ENCODE measurements around the gene NEDD4. TPM values are rescaled to one million over a fixed set of nuclear protein-coding genes. Genes with fewer than 3 reads are reported as not detected.

The NEDD4 gene
- total and polyA plus RNA-seq, 3 donors from 2014 or later = 3.7 to 8.3 (median 6.4) TPM

DNA sequence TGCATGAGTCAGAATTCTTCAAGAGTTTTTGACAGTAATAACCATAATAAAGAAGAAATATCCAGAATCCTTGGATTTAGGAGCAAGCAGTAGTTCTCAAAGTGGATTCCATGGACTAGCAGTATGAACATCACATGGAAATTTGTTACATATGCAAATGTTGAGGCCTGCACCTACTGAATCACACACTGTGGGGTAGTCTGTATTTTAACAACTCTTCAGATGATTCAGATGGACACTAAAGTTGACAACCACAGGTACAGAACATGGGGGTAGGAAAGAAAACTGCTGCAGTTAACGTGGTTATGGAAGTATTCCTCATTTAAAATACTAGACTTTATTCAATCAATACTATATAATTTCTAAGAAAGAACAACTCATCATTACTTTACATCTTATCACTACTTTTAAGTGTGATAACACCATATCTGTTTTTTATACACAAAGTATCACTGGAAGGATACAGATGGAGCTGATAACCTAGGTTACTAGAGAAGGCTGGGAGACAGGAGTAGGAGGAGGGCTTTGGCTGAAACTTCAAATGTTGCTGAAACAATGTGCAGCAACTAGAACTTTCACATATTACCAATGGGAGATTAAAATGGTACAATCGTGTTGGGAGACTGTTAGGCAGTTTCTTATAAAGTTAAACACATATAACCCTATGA lies 11.7 kb downstream of the NEDD4 start:
- Histone ChIP-seq H3K27me3 (no peaks in the 10 kb centered on the region), H3K4me1 (no peaks in the 10 kb centered on the region), H3K4me3 (no peak overlapping the region), H3K36me3 (ENCODE audit: low read depth, missing control alignments) (no peaks in the 10 kb centered on the region), H3K27ac (no peak overlapping the region), H3K9me3 (no peaks in the 10 kb centered on the region)
- intact Hi-C loops (cut with DNase I; ENCODE audit: low total_unique reads) = no loop called here
- DNase-seq = no peak
- TF ChIP-seq POLR2A (IDR thresholded peaks at IDR 0.05) = no peak
- whole genome bisulfite sequencing, 2 donors = 82 to 87% methylated on average over 2 of the region's 2 CpGs

- H3K9me3 ChIP-seq = no peaks in the 10 kb centered on the region
- TF ChIP-seq, protein P1, sequence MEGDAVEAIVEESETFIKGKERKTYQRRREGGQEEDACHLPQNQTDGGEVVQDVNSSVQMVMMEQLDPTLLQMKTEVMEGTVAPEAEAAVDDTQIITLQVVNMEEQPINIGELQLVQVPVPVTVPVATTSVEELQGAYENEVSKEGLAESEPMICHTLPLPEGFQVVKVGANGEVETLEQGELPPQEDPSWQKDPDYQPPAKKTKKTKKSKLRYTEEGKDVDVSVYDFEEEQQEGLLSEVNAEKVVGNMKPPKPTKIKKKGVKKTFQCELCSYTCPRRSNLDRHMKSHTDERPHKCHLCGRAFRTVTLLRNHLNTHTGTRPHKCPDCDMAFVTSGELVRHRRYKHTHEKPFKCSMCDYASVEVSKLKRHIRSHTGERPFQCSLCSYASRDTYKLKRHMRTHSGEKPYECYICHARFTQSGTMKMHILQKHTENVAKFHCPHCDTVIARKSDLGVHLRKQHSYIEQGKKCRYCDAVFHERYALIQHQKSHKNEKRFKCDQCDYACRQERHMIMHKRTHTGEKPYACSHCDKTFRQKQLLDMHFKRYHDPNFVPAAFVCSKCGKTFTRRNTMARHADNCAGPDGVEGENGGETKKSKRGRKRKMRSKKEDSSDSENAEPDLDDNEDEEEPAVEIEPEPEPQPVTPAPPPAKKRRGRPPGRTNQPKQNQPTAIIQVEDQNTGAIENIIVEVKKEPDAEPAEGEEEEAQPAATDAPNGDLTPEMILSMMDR (IDR thresholded peaks at IDR 0.05) = no peak
- no peak for TF ChIP-seq POLR2A (IDR thresholded peaks at IDR 0.05)
- H3K27ac ChIP-seq = no peak overlapping the region
- no peaks in the 10 kb centered on the region for H3K4me1 ChIP-seq
- DNase-seq = no peak
- WGBS, 2 donors = 94 to 95% methylated on average over 4 of the region's 4 CpGs
- no peaks in the 10 kb centered on the region for H3K36me3 ChIP-seq (ENCODE audit: low read depth, missing control alignments)
- no peaks in the 10 kb centered on the region for H3K27me3 ChIP-seq
- intact Hi-C loops (cut with DNase I; ENCODE audit: low total_unique reads) = no loop called here
- H3K4me3 ChIP-seq = no peak overlapping the region
Observed at GRCh38 chr15:55980511-55980910, 12.9 kb downstream of the NEDD4 start.

DNA sequence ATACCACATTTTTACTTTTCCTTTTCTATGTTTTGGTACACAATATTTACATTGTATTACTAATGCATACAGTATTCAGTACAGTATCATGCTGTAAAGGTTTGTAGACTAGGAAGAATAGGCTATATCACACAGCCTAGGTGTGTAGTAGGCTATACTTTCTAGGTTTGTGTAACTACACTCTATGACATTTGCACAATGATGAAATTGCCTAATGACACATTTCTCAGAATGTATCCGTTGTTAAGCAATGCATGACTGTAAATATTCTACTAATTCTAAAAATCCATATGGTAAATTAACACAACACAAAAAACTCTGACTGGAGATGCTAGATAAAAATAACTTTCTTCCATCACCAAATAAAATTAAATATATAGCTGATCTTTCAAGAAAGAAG lies 16.2 kb downstream of the NEDD4 start:
- Histone ChIP-seq H3K36me3 (ENCODE audit: low read depth, missing control alignments) (no peaks in the 10 kb centered on the region), H3K9me3 (no peaks in the 10 kb centered on the region), H3K4me3 (no peak overlapping the region), H3K4me1 (no peaks in the 10 kb centered on the region), H3K27me3 (no peaks in the 10 kb centered on the region), H3K27ac (no peak overlapping the region)
- no peak for TF ChIP-seq POLR2A (IDR thresholded peaks at IDR 0.05)
- TF ChIP-seq, protein P1 (IDR thresholded peaks at IDR 0.05) = no peak
- DNase-seq = no peak
- intact Hi-C loops (cut with DNase I; ENCODE audit: low total_unique reads) = no loop called here
- 91 to 97% methylated on average over 1 of the region's 1 CpG for WGBS, 2 donors

DNA sequence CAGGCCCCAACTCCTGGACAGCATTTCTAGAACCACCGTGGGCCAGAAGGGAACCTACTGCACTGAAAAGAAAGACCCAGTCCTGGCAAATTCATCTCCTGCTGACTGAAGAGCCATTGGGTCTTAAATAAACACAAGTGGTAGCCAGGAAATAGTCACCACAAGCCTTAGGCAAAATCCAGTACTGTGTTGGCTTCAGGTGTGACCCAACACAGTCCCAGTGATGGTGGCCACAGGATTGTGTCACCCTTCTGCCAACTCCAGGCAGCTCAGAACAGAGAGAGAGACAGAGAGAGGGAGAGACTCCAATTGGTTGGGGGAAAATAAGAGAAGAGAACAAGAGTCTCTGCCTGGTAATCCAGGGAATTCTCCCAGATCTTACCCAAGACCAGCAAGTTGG lies 23.1 kb downstream of the NEDD4 start:
- WGBS, 2 donors = 100% methylated on average over 1 of the region's 1 CpG
- Histone ChIP-seq H3K9me3 (no peaks in the 10 kb centered on the region), H3K36me3 (ENCODE audit: low read depth, missing control alignments) (no peaks in the 10 kb centered on the region), H3K27ac (no peak overlapping the region), H3K4me3 (no peak overlapping the region), H3K27me3 (no peaks in the 10 kb centered on the region), H3K4me1 (no peaks in the 10 kb centered on the region)
- no peak for DNase-seq
- TF ChIP-seq POLR2A (IDR thresholded peaks at IDR 0.05) = no peak
- TF ChIP-seq, protein P1 (IDR thresholded peaks at IDR 0.05) = no peak
- intact Hi-C loops (cut with DNase I; ENCODE audit: low total_unique reads) = no loop called here

DNA sequence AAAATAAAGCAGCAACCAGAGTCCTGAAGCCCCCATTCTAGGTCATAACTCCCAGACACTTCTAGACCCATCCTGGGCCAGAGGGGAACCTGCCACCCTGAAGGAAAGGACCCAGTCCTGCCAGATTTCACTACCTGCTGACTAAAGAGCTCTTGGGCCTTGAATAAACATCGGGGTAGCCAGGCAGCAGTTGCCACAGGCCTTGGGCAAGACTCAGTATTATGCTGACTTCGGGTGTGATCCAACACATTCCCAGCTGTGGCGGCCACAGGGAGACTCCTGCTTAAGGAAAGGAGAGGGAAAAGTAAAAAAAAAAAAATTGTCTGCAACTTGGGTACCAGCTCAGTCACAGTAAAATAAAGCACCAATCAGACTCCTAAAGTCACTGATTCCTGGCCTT lies 23.8 kb downstream of the NEDD4 start:
- 78 to 94% methylated on average over 3 of the region's 3 CpGs for WGBS, 2 donors
- intact Hi-C loops (cut with DNase I; ENCODE audit: low total_unique reads) = no loop called here
- no peak for DNase-seq
- no peaks in the 10 kb centered on the region for H3K36me3 ChIP-seq (ENCODE audit: low read depth, missing control alignments)
- no peak overlapping the region for H3K27ac ChIP-seq
- no peak overlapping the region for H3K4me3 ChIP-seq
- H3K9me3 ChIP-seq = no peaks in the 10 kb centered on the region
- no peaks in the 10 kb centered on the region for H3K27me3 ChIP-seq
- TF ChIP-seq, protein P1 (IDR thresholded peaks at IDR 0.05) = no peak
- no peaks in the 10 kb centered on the region for H3K4me1 ChIP-seq

Data from testis (tissue), 3 donors.